SH-SY5Y (cell line): ENCODE results near the gene ARRDC3.

Experiments used
- GATA2 ChIP-seq: IDR thresholded peaks from 2 replicates; pipeline ENCODE4 v1.6.1; 2011; ENCODE audit warnings: mild to moderate bottlenecking, low read depth, low read length
- GATA3 ChIP-seq: IDR thresholded peaks from 2 replicates; pipeline ENCODE4 v1.6.1; 2011; ENCODE audit warnings: low read depth, mild to moderate bottlenecking, low read length, moderate library complexity

DNA sequence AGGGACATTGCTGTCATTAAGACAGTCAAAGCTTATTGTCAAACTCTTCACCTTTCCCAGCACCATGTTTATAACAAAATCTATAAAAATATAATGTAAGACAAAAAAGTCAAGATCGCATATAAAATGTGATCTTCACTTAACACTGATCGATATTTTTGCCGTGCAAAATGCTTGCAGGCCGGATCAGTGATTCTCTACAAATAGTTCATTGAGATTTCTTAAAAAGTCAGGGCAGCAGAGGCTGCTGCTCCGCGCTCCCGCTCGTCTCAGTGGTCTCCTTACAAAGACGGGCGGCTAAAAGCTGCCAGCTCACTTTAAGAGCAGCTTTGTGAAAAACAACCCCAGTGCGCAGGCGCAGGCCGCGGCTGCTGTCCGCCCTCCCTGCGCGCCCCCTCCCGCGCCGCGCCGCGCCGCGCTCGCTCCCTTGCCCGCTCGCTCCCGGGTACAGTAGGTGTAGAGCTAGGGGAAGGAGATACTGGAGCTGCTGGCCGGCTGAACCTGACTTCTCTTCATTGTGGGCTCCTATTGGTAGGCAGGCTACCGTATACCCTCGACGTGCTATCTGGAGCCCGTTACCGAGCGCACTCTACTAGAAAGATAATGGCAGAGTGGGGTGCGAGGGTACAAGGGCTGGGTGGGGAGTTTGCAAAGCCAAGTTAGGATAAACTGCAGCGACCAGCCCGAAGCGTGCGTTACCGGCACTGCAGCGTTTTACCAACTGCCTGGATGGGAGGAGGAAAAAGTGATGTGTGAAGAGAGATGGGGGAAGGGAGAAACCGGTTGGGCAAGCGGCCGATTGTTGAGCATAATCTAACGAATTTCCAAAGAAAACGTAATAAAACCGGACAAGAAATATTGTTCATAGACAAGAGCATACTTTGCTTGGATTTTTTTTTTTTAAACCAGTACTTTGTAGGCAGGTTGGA is at the start of gene ARRDC3:
- TF ChIP-seq GATA2 (no peak), GATA3 (no peak)
